ENCODE results near the gene CCDC110.
A peak's percentile ranks its signal among the peaks of the same experiment; 100 is the strongest.
"Not testable (repeated sequence)": the region's sequence is repeated elsewhere in the genome, so short reads cannot be mapped to it uniquely, and the experiment has no call there.

Gene CCDC110

GRCh38 chr4:185471235-185472102, at the start of gene CCDC110:
Gene CCDC110, minus strand, starts transcription at chr4:185471733. Its CDS starts 50 bp downstream, at chr4:185471683.
- DNase-seq (ENCODE audit: low spot score): peak; percentile 89

- DNase-seq (ENCODE audit: low spot score): no peak
Measured at GRCh38 chr4:185520119-185520518, 48.6 kb upstream of the CCDC110 start.

GRCh38 chr4:185518494-185518893, 47.0 kb upstream of the CCDC110 start:
- no peak for DNase-seq (ENCODE audit: low spot score)

- no peak for DNase-seq (ENCODE audit: low spot score)
Measured at GRCh38 chr4:185518069-185518468, 46.5 kb upstream of the CCDC110 start.

GRCh38 chr4:185515248-185515647, 43.7 kb upstream of the CCDC110 start:
- no peak for DNase-seq (ENCODE audit: low spot score)

- DNase-seq (ENCODE audit: low spot score): no peak
Measured at GRCh38 chr4:185514182-185514697, 42.7 kb upstream of the CCDC110 start.

GRCh38 chr4:185513489-185514181, 42.1 kb upstream of the CCDC110 start:
- peak; percentile 42 for DNase-seq (ENCODE audit: low spot score)

GRCh38 chr4:185512516-185512915, 41.0 kb upstream of the CCDC110 start:
- DNase-seq (ENCODE audit: low spot score): no peak

- DNase-seq (ENCODE audit: low spot score): not testable (repeated sequence)
Measured at GRCh38 chr4:185511243-185511642, 39.7 kb upstream of the CCDC110 start.

- no peak for DNase-seq (ENCODE audit: low spot score)
Measured at GRCh38 chr4:185510806-185511205, 39.3 kb upstream of the CCDC110 start.

GRCh38 chr4:185508181-185508580, 36.6 kb upstream of the CCDC110 start:
- DNase-seq (ENCODE audit: low spot score): no peak

- no peak for DNase-seq (ENCODE audit: low spot score)
Measured at GRCh38 chr4:185506422-185506821, 34.9 kb upstream of the CCDC110 start.

- no peak for DNase-seq (ENCODE audit: low spot score)
Measured at GRCh38 chr4:185504098-185505047, 32.8 kb upstream of the CCDC110 start.

- DNase-seq (ENCODE audit: low spot score): no peak
Measured at GRCh38 chr4:185502386-185502785, 30.9 kb upstream of the CCDC110 start.

- no peak for DNase-seq (ENCODE audit: low spot score)
Measured at GRCh38 chr4:185500576-185500975, 29.0 kb upstream of the CCDC110 start.

GRCh38 chr4:185500035-185500434, 28.5 kb upstream of the CCDC110 start:
- no peak for DNase-seq (ENCODE audit: low spot score)

GRCh38 chr4:185488650-185489049, 17.1 kb upstream of the CCDC110 start:
- DNase-seq (ENCODE audit: low spot score): no peak

GRCh38 chr4:185481401-185481800, 9.9 kb upstream of the CCDC110 start:
- no peak for DNase-seq (ENCODE audit: low spot score)

- no peak for DNase-seq (ENCODE audit: low spot score)
Measured at GRCh38 chr4:185480016-185480732, 8.6 kb upstream of the CCDC110 start.

- peak; percentile 15 for DNase-seq (ENCODE audit: low spot score)
Measured at GRCh38 chr4:185479507-185479971, 8.0 kb upstream of the CCDC110 start.

- DNase-seq (ENCODE audit: low spot score): no peak
Measured at GRCh38 chr4:185473247-185473646, 1.7 kb upstream of the CCDC110 start.

Measured in activated CD4-positive, alpha-beta T cell treated with anti-CD3 and anti-CD28 coated beads, Interleukin-2, Interleukin-4, amounts not matched to agents 100 ng/mL and 50 ng/mL, durations not matched to agents 16 hours and 8 hours (primary cell).